ENCODE results near the gene STX10.

STX10 gene

GRCh38 chr19:13109361-13110098 is 40.6 kb downstream of the STX10 start:
- DNase-seq (ENCODE audit: low spot score in 2 of 2) = no peak
- Mint-ChIP-seq H3K36me3 (peaks cover 5% of the 10 kb centered on the region), H3K9me3 (no peaks in the 10 kb centered on the region), H3K4me3 (no peak overlapping the region), H3K27ac (no peak overlapping the region), H3K4me1 (peaks cover 16% of the 10 kb centered on the region), H3K27me3 (no peaks in the 10 kb centered on the region)
- ATAC-seq (ENCODE audit: low read depth) = no peak

- Mint-ChIP-seq H3K9me3 (no peaks in the 10 kb centered on the region), H3K27me3 (no peaks in the 10 kb centered on the region), H3K27ac (peak overlapping the region; percentile 92), H3K4me3 (peak overlapping the region; percentile 86), H3K4me1 (peaks cover 32% of the 10 kb centered on the region), H3K36me3 (peaks cover 12% of the 10 kb centered on the region)
- peak; percentile 2 for ATAC-seq (ENCODE audit: low read depth)
- peak in 1 of 2 donors; percentile 49 for DNase-seq (ENCODE audit: low spot score in 2 of 2)
Measured at GRCh38 chr19:13104848-13105711, 45.1 kb downstream of the STX10 start.

GRCh38 chr19:13104360-13104847 is 45.8 kb downstream of the STX10 start:
- ATAC-seq (ENCODE audit: low read depth) = peak; percentile 64
- Mint-ChIP-seq H3K27me3 (no peaks in the 10 kb centered on the region), H3K9me3 (no peaks in the 10 kb centered on the region), H3K36me3 (peaks cover 15% of the 10 kb centered on the region), H3K27ac (peak overlapping the region; percentile 92), H3K4me1 (peaks cover 35% of the 10 kb centered on the region), H3K4me3 (peak overlapping the region; percentile 86)
- peak; percentile 90 to 93 for DNase-seq (ENCODE audit: low spot score in 2 of 2)

- H3K4me1 Mint-ChIP-seq = peaks cover 37% of the 10 kb centered on the region
Measured at GRCh38 chr19:13103581-13104359, 46.4 kb downstream of the STX10 start.

GRCh38 chr19:13102666-13103580 is 47.3 kb downstream of the STX10 start, which contains the start of gene LYL1:
Gene LYL1 (minus strand): TSS chr19:13102858. CDS start chr19:13101171, 1,687 bp downstream.
- peak; percentile 80 to 86 for DNase-seq (ENCODE audit: low spot score in 2 of 2)
- Mint-ChIP-seq H3K4me1 (peaks cover 42% of the 10 kb centered on the region), H3K36me3 (peaks cover 15% of the 10 kb centered on the region), H3K27ac (peak within 1 kb of the TSS; percentile 92), H3K27me3 (no peaks in the 10 kb centered on the region), H3K4me3 (peak within 1 kb of the TSS; percentile 95), H3K9me3 (no peaks in the 10 kb centered on the region)
- ATAC-seq (ENCODE audit: low read depth) = peak; percentile 65

More at GRCh38 chr19:13103581-13104359, 46.4 kb downstream of the STX10 start:
- DNase-seq (ENCODE audit: low spot score in 2 of 2) (peak in 1 of 2 donors; percentile 35), ATAC-seq (ENCODE audit: low read depth) (peak; percentile 4)
- Mint-ChIP-seq H3K9me3 (no peaks in the 10 kb centered on the region), H3K4me3 (peak overlapping the region; percentile 95), H3K27ac (peak overlapping the region; percentile 92), H3K36me3 (peaks cover 15% of the 10 kb centered on the region), H3K27me3 (no peaks in the 10 kb centered on the region)

- peak overlapping the region; percentile 92 for H3K27ac Mint-ChIP-seq
- H3K4me3 Mint-ChIP-seq = peak overlapping the region; percentile 95
- DNase-seq (ENCODE audit: low spot score in 2 of 2) (no peak), ATAC-seq (ENCODE audit: low read depth) (no peak)
- H3K4me1 Mint-ChIP-seq = peaks cover 40% of the 10 kb centered on the region
- H3K27me3 Mint-ChIP-seq = no peaks in the 10 kb centered on the region
- H3K36me3 Mint-ChIP-seq = peaks cover 12% of the 10 kb centered on the region
- H3K9me3 Mint-ChIP-seq = no peaks in the 10 kb centered on the region
Measured at GRCh38 chr19:13102416-13102665, 47.8 kb downstream of the STX10 start.

- Mint-ChIP-seq H3K27ac (peak overlapping the region; percentile 92), H3K36me3 (peaks cover 12% of the 10 kb centered on the region)
Measured at GRCh38 chr19:13101590-13102415, 48.4 kb downstream of the STX10 start.

GRCh38 chr19:13100841-13101589 is 49.2 kb downstream of the STX10 start:
- Mint-ChIP-seq H3K27ac (peak overlapping the region; percentile 92), H3K27me3 (no peaks in the 10 kb centered on the region), H3K4me1 (peaks cover 37% of the 10 kb centered on the region), H3K4me3 (peak overlapping the region; percentile 95), H3K9me3 (no peaks in the 10 kb centered on the region), H3K36me3 (peaks cover 12% of the 10 kb centered on the region)
- ATAC-seq (ENCODE audit: low read depth) = no peak
- peak in 1 of 2 donors; percentile 19 for DNase-seq (ENCODE audit: low spot score in 2 of 2)

More at GRCh38 chr19:13101590-13102415, 48.4 kb downstream of the STX10 start:
- no peak for DNase-seq (ENCODE audit: low spot score in 2 of 2)
- Mint-ChIP-seq H3K4me1 (peaks cover 40% of the 10 kb centered on the region), H3K27me3 (no peaks in the 10 kb centered on the region), H3K9me3 (no peaks in the 10 kb centered on the region), H3K4me3 (peak overlapping the region; percentile 95)
- ATAC-seq (ENCODE audit: low read depth) = no peak

- peak overlapping the region; percentile 92 for H3K27ac Mint-ChIP-seq
- peak overlapping the region; percentile 95 for H3K4me3 Mint-ChIP-seq
- ATAC-seq (ENCODE audit: low read depth) = no peak
Measured at GRCh38 chr19:13100031-13100588, 50.1 kb downstream of the STX10 start.

GRCh38 chr19:13099073-13099999 is 50.8 kb downstream of the STX10 start:
- peaks cover 30% of the 10 kb centered on the region for H3K4me1 Mint-ChIP-seq
- H3K36me3 Mint-ChIP-seq = peaks cover 12% of the 10 kb centered on the region
- peak; percentile 7 for ATAC-seq (ENCODE audit: low read depth)
- H3K27me3 Mint-ChIP-seq = no peaks in the 10 kb centered on the region
- H3K9me3 Mint-ChIP-seq = no peaks in the 10 kb centered on the region
- peak; percentile 69 to 72 for DNase-seq (ENCODE audit: low spot score in 2 of 2)
- H3K4me3 Mint-ChIP-seq = peak overlapping the region; percentile 95
- H3K27ac Mint-ChIP-seq = peak overlapping the region; percentile 92

More at GRCh38 chr19:13100031-13100588, 50.1 kb downstream of the STX10 start:
- H3K9me3 Mint-ChIP-seq = no peaks in the 10 kb centered on the region
- H3K36me3 Mint-ChIP-seq = peaks cover 12% of the 10 kb centered on the region
- H3K27me3 Mint-ChIP-seq = no peaks in the 10 kb centered on the region
- peak in 1 of 2 donors; percentile 58 for DNase-seq (ENCODE audit: low spot score in 2 of 2)
- H3K4me1 Mint-ChIP-seq = peaks cover 33% of the 10 kb centered on the region

Measured in memory B cell (primary cell).